CD4-positive, alpha-beta T cell treated with Interleukin-21 for 1 hour (primary cell): ENCODE results near the gene FLRT1.

Experiments used
- DNase-seq: peaks from one replicate; pipeline ENCODE4 v3.0.0-alpha.2; 2020

Gene FLRT1

GRCh38 chr11:64051297-64051696 is 15.6 kb downstream of the FLRT1 start:
- DNase-seq: no peak

GRCh38 chr11:64052436-64052835 is 16.7 kb downstream of the FLRT1 start:
- no peak for DNase-seq

GRCh38 chr11:64052938-64053622 is 17.3 kb downstream of the FLRT1 start:
- DNase-seq: no peak

- DNase-seq: no peak
Observed at GRCh38 chr11:64053699-64054098, 18.0 kb downstream of the FLRT1 start.

GRCh38 chr11:64055077-64055476 is 19.3 kb downstream of the FLRT1 start:
- DNase-seq: no peak

- DNase-seq: no peak
Observed at GRCh38 chr11:64056213-64056785, 20.6 kb downstream of the FLRT1 start.

- DNase-seq: no peak
Observed at GRCh38 chr11:64056861-64057260, 21.1 kb downstream of the FLRT1 start.

GRCh38 chr11:64057890-64058289 is 22.2 kb downstream of the FLRT1 start:
- no peak for DNase-seq

GRCh38 chr11:64058494-64058893 is 22.8 kb downstream of the FLRT1 start:
- no peak for DNase-seq

GRCh38 chr11:64059339-64060140 is 23.8 kb downstream of the FLRT1 start:
- no peak for DNase-seq

GRCh38 chr11:64060263-64060860 is 24.6 kb downstream of the FLRT1 start:
- no peak for DNase-seq

- DNase-seq: peak; percentile 44
Observed at GRCh38 chr11:64060861-64061444, 25.2 kb downstream of the FLRT1 start.

GRCh38 chr11:64062185-64063039 is 26.7 kb downstream of the FLRT1 start:
- no peak for DNase-seq

- DNase-seq: no peak
Observed at GRCh38 chr11:64063777-64064176, 28.0 kb downstream of the FLRT1 start.

- DNase-seq: no peak
Observed at GRCh38 chr11:64064374-64065140, 28.8 kb downstream of the FLRT1 start.

GRCh38 chr11:64065141-64065465 is 29.4 kb downstream of the FLRT1 start:
- no peak for DNase-seq

- DNase-seq: no peak
Observed at GRCh38 chr11:64065712-64066111, 30.0 kb downstream of the FLRT1 start.

- DNase-seq: no peak
Observed at GRCh38 chr11:64067230-64067993, 31.7 kb downstream of the FLRT1 start.

GRCh38 chr11:64068705-64069400 is 33.1 kb downstream of the FLRT1 start:
- no peak for DNase-seq
